ENCODE measurements around the gene AMBRA1. TPM values are rescaled to one million over a fixed set of nuclear protein-coding genes. Genes with fewer than 3 reads are reported as not detected.

AMBRA1 gene
- total RNA-seq, 1 donor, result 18.0 TPM

- TF ChIP-seq, protein P1, sequence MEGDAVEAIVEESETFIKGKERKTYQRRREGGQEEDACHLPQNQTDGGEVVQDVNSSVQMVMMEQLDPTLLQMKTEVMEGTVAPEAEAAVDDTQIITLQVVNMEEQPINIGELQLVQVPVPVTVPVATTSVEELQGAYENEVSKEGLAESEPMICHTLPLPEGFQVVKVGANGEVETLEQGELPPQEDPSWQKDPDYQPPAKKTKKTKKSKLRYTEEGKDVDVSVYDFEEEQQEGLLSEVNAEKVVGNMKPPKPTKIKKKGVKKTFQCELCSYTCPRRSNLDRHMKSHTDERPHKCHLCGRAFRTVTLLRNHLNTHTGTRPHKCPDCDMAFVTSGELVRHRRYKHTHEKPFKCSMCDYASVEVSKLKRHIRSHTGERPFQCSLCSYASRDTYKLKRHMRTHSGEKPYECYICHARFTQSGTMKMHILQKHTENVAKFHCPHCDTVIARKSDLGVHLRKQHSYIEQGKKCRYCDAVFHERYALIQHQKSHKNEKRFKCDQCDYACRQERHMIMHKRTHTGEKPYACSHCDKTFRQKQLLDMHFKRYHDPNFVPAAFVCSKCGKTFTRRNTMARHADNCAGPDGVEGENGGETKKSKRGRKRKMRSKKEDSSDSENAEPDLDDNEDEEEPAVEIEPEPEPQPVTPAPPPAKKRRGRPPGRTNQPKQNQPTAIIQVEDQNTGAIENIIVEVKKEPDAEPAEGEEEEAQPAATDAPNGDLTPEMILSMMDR (IDR thresholded peaks at IDR 0.05; ENCODE audit: insufficient read depth, low read length), result no peak
- DNase-seq (ENCODE audit: low read depth), result no peak
- H3K4me3 ChIP-seq (ENCODE audit: low read depth, low read length), result no peak overlapping the region
Measured at GRCh38 chr11:46528445-46529094, 65.3 kb downstream of the AMBRA1 start.

DNA sequence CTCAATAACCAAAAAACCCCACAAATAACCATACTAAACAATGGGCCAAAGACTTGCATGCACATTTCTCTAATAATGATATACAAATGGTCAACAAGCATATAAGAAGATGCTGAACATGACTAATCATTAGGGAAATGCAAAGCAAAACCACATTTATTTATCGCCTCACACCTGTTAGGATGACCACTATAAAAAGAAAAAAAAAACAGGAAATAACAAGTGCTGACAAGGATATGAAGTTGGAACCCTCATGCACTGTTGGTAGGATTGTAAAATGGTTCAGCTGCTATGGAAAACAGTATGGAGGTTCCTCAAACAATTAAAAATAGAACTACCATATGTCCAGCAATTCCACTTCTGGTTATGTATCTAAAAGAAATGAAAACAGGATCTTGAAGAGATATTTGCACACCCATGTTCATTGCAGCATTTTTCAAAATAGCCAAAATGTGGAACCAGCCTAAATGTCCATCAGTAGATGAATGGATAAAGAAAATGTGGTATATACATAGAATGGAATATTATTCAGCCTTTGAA, 66.2 kb downstream of the AMBRA1 start:
- TF ChIP-seq, protein P1 (IDR thresholded peaks at IDR 0.05; ENCODE audit: insufficient read depth, low read length), result no peak
- no peak overlapping the region for H3K4me3 ChIP-seq (ENCODE audit: low read depth, low read length)
- no peak for DNase-seq (ENCODE audit: low read depth)

DNA sequence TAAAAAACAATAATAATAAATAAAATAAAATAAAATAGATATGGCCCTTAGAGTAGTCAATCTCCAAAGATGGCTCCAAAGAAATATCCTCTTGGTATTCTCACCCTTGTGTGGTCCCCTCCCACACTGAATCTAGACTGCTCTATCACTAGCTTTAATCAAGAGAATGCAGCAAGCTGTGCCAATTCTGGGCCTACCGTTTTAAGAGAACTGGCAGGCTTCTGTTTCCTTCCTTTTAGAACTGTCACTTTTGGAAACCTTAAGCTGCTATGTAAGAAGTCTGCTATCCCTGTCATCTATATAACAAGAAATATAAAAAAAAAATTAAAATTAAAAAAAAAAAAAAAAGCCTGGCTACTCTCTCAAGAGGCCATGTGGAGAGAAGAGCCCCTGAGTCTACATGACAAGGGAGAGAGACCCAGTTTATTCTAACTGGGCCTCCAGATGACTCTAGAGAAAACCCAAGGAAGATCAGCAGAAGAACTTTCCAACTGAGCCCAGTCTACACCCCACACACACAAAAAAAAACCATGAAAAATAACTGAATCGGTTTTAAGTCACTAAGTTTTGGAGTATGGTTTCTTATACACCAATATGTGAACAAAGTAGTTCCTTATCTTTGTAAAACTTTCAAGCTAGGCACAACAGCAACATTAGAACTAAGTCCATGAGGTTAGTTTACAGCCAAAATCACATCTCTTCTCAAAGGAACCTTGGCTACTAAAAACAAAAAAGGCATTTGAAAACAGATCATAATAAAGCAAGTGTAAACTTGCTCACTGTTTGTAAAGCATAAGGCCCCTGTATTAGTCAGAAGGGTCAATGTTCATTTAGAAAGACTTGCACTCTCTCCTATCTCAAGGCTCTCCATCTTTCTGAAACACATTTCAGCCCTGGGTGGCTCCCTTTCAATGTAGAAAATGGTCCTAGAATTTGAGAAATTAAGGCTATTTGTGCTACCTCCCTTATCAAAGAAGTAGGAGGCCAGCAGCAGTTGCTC, 67.3 kb downstream of the AMBRA1 start:
- no peak overlapping the region for H3K4me3 ChIP-seq (ENCODE audit: low read depth, low read length)
- no peak for DNase-seq (ENCODE audit: low read depth)
- TF ChIP-seq, protein P1 (IDR thresholded peaks at IDR 0.05; ENCODE audit: insufficient read depth, low read length), result no peak

DNA sequence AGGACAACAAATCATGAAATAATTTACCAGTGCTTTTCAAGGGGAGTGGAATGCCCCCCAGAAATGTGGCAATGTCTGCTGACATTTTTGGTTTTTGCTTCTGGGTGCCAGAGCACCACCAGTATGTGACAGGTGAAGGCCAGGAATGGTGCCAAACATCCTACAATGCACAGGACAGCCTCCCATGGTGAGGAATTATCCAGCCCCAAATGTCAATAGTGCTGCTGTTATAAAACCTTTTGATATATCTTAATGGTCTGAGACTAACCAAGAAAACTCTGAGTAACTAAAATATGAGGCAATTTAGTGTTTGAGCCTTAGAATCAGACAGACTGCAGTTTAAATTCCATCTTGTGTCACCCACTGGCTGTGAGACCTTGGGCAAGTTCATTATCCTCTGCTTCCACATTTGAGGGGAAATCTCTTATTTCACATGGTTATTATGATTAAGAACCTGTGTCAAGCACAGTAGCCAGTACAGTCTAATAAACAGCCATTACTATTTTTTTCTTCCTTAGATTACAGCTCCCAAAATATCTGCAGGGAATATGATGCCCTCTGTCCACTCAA, 69.5 kb downstream of the AMBRA1 start:
- TF ChIP-seq, protein P1 (IDR thresholded peaks at IDR 0.05; ENCODE audit: insufficient read depth, low read length), result no peak
- DNase-seq (ENCODE audit: low read depth), result no peak
- H3K4me3 ChIP-seq (ENCODE audit: low read depth, low read length), result no peak overlapping the region

DNA sequence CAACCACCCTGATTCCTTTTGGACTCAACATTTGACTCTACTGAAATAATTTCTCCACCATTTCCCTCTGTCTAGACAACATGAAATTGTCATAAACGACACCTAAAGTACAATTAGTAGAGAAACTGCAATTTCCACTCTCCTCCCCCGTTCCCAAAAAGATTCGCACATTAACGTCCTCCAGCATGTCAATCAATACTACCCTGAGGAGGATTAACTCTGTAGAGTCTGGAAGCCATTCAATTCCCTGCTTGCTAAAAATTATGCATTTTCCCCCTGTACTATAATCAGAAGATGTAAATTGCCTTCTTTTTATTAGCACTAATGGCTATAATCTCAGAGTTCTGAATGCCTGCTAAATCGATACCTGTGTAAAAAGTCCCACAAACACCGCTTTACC, 70.5 kb downstream of the AMBRA1 start:
- TF ChIP-seq, protein P1 (IDR thresholded peaks at IDR 0.05; ENCODE audit: insufficient read depth, low read length), result no peak
- H3K4me3 ChIP-seq (ENCODE audit: low read depth, low read length), result no peak overlapping the region
- no peak for DNase-seq (ENCODE audit: low read depth)

DNA sequence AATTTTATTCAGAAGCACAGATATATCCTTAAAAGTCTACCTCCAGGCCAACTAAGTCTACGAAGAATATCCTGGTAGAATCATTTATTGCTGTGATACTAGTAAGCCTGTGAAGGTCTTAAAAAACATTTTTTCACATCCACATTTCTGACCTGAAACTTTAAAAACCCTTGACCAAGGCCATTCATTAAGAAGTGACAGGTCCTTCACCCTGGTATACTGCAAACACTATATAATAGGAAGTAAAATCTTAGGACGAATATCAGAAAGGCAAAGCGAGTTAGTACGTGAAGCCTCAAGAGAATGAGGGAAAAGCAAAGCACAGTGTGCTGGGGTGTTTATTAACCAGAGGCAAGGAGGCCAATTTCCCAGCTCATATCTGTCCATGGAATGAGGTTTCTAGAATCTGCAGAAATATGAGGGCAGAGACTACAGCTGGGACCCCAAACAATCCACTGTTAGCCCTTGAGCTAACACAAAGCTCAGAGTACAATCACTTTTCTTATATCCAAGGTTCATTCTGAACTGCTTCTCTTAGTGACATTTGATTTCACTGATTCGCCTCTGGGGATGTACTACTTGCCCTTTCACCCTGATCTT, 71.0 kb downstream of the AMBRA1 start:
- DNase-seq (ENCODE audit: low read depth), result no peak
- H3K4me3 ChIP-seq (ENCODE audit: low read depth, low read length), result no peak overlapping the region
- TF ChIP-seq, protein P1 (IDR thresholded peaks at IDR 0.05; ENCODE audit: insufficient read depth, low read length), result no peak

All from fibroblast of the aortic adventitia (primary cell).